HG03565 (cell line): Measurements from ENCODE around the gene SCP2.

Experiments used
- ATAC-seq: cut with Tn5 transposase; IDR thresholded peaks from one replicate; pipeline ENCODE4 v1.9.1; 2021; ENCODE audit warnings: mild to moderate bottlenecking, moderate library complexity; ENCODE audit not compliant: unreplicated experiment

The SCP2 gene

DNA sequence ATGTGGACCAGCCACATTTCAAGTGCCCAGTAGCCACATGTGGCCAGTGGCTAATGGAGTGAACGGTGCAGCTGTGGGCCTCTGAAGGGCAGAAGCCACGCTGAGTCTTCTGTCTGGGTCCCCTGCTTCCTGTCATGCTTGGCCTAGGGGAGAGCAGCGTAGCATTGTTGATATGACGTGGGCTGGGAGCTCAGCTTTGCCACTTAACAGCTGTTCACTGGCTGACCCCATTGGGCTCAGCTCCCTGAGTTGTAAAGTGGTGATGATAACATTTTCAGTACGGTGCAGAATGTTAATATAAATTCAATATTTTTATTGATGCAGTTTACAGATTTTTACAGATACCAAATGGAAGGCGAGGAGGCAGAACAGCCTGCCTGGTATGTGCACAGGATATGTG, 139.4 kb downstream of the SCP2 start:
- ATAC-seq = no peak

DNA sequence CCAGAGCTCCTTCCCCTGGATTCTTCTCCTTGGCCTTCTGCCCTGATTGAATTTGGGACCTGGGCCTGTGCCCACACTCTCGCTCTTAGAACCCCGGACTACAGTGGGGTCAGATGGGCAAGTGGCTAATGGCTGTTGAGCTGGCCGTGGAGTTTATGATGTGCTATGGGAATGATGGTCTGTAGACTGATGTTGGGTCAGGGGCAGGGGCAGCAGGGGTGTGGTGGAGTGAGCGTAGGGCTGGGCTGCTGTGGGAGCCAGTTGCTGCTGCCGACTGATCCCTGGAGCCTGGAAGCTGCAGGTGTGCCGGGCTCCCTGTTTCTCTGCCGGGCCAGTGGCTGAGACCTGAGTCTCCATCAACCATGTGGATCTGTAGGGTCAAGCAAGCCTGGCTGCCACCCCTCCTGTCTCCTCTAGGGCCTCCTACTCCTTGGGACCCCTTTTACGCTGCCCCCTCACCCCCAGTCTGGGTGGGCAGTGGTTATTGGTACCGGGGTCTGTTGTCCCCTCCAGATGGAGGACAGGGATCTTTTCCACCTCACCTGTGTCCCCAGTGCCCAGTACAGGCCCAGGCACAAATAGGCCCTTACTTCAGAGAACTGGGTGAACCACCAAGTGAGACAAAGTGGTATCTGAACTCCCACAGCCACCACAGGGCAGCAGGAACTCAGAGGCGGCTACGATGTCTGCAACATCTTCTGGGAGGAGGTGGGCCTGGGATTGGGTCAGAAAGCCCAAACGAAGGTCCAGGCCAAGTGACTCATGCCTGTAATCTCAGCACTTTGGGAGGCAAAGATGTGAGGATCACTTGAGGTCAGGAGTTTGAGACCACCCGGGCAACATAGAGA, 140.0 kb downstream of the SCP2 start:
- ATAC-seq = no peak

DNA sequence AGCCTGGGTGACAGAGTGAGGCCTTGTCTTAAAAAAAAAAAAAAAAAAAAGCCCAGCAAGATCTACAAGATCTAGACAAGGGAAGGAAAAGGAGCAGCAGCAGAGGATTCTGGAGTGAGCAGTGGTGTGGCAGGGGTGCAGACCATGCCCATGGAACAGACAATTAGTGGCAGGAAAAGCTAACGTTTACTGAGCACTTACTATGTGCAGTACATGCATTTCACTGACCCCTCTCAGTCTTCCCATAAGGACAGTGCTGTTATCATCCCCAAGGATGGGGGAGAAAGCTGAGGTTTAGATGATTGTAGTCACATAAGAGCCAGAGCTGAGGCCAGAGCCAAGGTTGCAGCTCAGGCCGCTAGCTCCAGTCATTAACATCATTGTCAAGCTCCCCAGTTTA, 140.8 kb downstream of the SCP2 start:
- no peak for ATAC-seq

DNA sequence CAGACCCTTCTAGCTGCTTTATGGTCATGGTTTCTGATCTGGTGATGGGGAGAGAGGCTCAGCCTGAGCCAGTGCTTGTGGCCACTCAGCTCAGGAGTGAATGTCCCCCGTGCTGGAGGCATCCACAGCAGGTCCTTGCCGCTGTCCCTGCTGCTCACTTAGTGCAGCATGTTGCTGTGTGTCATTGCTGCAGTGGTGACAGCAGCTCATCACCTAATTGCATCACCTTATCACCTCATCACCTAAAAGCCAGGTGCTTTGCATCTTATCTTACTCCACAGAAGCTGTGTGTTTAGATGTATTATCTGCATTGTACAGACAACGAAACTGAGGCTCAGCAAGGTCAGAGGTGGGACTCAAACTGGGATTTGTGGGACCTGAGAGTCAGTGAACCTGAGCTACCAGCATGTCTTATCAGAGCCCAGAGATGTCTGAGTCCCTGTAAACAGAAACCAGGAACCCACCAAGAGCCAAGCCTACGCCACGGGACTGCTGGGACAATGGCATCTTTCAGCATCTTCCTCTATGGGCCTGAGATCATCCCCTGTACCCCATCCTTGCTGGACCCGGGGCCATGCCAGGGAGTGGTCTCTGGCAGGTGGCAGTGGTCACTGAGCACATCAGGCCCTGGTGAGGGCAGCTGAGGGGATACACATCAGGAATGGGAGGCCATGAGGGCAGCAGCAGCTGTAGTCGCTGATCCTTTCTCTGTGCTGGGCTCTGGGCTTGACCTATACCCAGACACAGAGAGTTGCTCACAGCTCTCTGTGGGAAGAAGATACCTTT, 141.4 kb downstream of the SCP2 start:
- no peak for ATAC-seq

DNA sequence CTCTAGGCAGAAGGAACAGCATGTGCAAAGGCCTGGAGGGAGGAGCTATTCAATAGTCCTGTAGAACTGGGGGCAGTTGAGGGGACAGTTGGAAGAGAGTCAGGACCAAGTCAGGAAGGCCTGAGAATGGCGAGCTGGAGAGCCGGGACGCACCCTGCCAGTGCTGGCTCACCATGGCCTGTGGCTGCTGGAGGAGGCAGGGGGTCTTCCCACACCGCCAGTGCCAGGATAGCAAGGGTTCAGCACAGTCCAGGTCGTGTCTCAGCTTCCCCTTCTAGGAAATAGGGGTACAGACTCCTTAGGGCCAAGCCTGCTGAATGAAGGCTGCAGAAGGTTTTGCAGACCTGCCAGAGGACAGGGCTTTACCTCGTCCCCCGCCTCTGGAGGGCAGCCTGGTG, 142.2 kb downstream of the SCP2 start:
- ATAC-seq = no peak

DNA sequence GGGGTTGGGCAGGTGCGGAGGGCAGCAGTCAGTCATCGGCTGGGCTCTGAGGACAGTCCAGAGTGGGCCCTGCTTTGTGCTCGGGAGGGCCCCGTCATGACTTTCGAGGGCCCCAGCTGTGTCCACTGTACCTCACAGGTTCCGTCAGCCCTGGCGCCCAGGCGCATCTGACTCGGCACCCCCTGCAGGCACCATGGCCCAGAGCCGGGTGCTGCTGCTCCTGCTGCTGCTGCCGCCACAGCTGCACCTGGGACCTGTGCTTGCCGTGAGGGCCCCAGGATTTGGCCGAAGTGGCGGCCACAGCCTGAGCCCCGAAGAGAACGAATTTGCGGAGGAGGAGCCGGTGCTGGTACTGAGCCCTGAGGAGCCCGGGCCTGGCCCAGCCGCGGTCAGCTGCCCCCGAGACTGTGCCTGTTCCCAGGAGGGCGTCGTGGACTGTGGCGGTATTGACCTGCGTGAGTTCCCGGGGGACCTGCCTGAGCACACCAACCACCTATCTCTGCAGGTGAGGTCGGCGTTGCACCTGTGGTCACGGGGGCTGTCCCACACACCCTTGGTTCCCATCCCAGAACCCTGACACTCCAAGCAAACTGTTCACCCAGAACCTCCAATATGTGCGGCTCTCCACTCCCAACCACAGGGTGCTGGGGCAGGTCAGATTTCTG, 142.7 kb downstream of the SCP2 start:
- ATAC-seq = no peak

DNA sequence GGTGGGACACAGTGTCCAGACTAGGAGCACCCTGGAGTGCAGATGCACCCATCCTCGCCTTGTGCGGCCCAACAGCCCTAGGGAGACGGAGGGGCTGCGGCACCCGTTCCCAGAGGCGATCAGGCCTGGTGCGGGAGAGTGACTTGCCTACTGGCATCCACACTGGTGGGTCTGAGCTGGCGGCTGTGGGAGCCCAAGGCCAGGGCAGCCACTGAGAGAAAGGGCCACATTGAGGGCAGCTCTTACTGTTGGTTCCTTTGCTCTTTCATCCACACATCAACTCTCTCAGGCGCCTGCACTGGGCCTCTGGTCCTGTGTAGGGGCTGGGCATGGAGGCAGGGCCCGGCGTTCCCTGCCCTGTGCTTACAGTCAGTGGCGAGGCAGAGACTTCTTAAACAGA, 143.5 kb downstream of the SCP2 start:
- no peak for ATAC-seq

DNA sequence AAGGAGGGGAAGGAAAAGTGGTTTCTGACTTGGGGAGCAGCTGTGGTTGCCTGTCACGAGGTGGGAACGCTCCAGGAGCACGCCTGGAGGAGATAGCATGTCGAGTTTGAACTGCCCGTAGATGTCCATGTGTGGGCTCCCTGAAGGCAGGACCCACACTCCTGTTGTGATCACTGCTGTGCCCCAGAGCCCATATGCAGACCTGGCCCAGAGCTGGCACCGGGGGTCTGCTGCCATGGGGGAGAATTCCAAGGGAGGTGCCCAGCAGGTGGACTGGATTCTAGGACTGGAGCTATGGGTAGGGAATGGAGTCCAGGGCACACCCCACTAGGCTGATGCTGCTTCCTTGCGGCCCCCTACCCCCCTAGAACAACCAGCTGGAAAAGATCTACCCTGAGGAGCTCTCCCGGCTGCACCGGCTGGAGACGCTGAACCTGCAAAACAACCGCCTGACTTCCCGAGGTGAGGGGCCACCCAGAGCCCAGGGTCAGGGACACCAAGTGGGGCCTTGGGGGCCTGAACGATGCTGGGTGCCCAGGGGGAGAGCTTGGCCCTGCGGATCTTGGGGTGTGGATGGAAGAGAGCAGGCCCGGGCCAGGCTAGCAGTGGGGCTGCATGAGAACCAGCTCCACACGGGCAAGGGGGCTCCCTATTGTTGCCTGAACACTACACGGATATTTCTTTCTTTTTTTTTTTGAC, 144.2 kb downstream of the SCP2 start:
- no peak for ATAC-seq

DNA sequence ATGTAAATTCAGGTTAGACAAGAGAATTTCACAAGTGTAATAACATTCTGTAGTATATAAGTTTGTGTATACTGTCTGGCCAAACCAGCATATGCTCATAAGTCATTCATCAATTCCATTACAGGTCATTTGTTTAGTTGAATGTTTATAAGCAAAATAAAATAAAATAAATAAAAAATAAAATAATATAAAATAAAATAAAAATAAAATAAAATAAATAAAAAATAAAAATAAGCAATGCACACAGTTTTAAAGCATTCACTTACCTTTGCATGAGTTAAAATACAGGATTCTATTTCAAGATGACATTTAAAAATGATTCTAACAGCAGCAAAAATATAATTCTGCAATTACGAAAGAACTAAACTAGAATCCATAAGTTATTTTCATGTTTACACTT, 144.8 kb downstream of the SCP2 start:
- no peak for ATAC-seq

DNA sequence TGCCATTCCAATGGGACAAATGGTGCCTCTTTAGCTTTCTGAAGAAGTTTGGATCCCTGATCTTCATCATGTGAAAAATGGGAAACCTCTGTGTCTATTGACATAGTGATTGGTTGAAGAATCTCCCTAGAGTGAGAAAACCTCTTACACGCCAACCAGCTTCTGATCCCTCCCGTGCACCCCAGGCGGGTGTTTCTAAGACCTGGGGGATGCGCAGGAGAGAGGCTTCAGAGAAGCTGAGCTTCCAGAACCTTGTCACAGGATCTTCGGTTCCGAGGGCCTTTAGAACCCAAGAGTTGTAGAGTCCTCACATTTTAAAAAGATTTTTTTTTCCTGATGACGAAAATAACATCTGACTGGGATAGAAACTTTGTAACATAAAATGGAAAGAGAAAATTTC, 146.2 kb downstream of the SCP2 start:
- ATAC-seq = no peak

DNA sequence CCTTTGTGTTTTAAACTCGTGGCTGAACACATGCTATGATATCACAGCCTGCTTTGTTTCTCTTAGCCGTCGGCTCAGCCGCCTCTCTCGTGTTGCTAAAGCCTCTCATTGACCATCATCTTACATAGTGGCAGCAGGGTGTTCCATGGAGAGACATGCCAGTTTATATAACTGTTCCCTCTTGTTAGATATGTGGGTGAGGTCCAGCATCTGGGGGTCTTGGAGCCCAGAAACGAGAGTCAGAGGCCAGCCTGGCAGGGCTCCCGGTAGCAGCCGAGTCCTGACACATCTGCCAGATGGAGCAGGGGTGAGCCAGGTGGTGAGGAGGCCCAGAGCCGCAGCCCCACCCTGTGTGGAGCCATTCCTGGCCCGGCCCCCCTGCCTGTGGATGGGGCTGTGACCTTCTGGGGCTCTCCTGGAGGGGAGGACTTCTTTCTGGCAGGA, 146.8 kb downstream of the SCP2 start:
- no peak for ATAC-seq

DNA sequence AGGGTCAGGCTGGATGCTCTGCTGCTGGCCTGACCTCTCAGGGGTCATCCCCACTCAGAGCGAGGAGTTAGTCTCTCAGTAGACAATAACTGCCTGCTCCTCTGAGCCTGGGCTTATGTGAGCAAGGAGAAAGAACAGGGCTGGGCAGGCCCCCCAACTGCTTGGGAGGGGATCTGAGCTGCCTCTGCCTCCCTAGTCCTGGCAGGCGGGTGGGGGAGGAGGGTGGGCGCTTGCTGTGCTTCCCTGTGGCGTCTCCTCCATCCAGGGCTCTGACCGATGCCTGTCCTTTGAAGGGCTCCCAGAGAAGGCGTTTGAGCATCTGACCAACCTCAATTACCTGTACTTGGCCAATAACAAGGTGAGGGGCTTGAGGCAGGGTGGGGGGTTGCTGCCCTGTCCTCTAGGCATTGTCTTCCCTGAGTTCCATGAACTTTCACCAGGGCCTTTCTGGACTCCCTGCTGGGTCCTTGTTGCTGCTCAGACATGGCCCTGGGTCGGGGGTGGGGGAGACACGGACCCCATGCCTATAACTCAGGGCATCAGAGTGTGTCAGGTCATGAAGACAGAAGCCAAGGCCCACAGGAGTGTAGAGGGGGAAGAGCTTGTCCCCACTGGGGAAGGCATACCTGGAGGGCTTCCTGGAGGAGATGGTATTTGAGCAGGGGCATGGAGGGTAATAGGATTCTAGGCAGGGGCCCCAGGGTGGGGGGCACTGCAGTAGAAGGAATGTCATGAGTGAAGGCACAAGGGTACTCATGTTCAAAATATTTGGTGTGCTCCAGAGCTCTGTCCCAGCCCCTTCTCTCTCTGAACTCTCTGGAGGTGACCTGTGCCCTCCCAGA, 147.5 kb downstream of the SCP2 start:
- no peak for ATAC-seq

DNA sequence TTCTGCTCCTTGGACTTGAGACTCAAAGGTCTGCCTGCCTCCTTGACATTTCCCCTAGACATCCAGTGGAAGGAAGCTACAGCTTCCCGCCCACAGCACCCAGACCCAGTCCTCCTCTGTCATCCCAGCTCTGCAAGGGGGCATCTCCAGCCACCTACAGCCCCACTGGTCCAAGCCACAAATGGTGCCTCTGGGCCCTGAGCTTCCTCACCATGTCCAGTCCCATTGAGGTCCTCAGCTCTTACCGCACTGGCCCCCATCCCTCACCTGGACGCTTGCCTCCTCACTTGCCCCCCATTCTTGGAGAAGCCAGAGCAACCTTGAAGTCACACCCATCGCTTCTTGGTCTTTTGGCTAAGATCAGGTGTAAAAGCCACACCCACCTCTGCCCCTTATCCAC, 148.1 kb downstream of the SCP2 start:
- no peak for ATAC-seq

DNA sequence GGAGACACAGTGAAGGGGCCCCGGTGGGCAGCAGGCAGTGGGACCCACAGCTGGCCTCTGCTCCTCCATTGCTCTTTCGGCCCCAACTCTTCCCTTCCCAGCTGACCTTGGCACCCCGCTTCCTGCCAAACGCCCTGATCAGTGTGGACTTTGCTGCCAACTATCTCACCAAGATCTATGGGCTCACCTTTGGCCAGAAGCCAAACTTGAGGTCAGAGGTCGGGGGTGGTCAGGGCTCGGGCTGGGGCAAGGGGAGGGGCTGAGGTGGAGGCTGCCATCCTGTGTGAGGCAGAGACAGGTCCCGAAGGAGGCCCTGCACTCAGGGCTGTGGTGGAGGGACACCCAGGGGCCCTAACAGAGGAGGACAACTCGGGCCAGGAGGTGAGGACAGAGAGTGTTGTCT, 148.7 kb downstream of the SCP2 start:
- ATAC-seq = no peak

DNA sequence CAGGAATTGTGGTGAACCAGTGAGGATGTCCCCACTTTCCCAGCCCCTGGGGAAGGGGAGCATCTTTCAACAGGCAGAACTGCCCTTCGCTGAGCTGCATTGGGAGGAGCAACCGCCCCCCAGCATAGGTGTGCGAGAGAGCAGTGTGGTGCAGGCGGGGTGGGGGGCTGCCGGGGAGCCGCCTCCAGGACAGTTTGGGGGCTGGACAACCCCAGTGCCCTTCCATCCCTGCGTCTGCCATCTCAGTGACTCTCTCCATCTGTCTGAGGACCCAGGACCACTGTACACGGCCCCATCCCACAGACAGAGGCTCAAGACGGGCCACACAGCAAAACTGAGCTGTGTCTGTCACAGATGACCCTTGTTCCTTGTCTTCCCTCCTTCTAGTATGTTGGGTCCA, 149.1 kb downstream of the SCP2 start:
- no peak for ATAC-seq

DNA sequence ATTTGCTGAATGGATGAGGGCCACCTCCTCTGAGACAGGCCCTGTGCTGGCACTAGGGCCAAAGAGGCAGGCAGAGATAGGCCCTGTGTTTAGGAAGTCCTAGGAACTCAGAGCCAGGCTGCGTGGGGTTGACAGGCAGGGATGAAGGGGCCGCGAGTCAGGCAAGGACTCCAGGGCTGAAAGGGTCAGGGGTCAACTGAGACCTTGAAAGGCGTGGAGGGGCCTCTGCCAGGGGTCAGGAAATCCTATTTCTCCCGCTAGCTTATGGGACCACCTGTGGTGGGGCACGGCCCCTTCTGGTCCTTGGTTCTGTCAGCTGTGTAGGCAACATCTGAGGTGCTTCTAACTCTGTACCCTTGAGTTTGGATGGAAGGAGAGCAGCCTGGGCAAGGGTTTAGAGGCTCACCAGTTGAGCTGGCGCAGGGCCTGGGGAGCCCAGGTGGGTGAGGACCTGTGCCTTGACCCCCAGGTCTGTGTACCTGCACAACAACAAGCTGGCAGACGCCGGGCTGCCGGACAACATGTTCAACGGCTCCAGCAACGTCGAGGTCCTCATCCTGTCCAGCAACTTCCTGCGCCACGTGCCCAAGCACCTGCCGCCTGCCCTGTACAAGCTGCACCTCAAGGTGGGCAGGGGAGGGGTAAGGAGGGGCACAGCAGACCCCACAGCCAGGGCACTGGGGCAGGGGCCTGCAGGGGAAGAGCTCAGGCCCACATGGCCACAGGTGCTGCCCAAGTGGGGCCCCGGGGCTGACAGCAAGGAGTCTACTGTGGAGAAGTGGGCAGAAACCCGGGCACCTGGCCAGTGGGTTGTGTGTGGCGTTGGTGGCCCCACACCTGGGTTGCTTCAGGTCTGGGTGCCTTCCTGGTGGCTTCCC, 149.9 kb downstream of the SCP2 start:
- ATAC-seq = no peak

DNA sequence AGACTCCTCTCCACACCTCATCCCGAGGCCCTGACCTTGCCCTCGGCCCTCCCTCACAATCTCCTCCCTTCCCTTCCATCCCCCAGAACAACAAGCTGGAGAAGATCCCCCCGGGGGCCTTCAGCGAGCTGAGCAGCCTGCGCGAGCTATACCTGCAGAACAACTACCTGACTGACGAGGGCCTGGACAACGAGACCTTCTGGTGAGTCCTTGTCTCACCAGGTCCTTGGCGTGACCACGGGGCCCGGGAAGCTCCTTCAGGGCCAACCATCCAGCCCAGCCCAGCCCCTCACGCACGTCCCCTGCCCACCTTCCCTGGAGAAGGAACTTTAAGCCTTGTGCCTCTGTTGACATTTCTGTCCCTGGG, 150.5 kb downstream of the SCP2 start:
- no peak for ATAC-seq

DNA sequence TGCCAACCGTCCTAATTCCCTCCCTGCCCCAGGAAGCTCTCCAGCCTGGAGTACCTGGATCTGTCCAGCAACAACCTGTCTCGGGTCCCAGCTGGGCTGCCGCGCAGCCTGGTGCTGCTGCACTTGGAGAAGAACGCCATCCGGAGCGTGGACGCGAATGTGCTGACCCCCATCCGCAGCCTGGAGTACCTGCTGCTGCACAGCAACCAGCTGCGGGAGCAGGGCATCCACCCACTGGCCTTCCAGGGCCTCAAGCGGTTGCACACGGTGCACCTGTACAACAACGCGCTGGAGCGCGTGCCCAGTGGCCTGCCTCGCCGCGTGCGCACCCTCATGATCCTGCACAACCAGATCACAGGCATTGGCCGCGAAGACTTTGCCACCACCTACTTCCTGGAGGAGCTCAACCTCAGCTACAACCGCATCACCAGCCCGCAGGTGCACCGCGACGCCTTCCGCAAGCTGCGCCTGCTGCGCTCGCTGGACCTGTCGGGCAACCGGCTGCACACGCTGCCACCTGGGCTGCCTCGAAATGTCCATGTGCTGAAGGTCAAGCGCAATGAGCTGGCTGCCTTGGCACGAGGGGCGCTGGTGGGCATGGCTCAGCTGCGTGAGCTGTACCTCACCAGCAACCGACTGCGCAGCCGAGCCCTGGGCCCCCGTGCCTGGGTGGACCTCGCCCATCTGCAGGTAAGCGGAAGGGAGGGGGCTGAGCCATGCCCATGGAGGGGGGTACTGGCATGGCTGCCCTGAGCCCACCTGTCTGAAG, 151.4 kb downstream of the SCP2 start:
- ATAC-seq = no peak

DNA sequence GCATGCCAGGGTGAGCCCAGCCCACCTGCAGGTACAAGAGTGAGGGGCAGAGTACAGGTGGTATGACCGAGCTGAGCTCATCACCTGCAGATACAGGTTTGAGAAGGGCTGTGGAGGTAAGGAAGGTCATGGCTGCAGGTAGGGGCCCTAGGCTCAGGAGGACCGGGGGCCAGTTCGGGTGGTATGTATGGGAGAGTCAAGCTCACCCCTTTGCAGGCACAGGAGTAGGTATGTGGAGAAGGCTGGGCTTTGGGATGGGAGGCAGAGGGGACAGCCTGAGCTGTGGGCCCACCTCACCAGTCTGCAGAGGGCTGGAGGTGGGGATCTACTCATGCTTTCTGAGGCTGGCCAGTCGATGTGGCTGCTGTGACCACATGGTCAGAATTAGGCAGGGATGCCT, 152.2 kb downstream of the SCP2 start:
- ATAC-seq = no peak
